Mesendoderm (in vitro differentiated cells): ENCODE data around the gene IDE.
"Not testable (repeated sequence)": the region's sequence is repeated elsewhere in the genome, so short reads cannot be mapped to it uniquely, and the experiment has no call there.

Experiments used
- DNase-seq: peaks from one replicate; pipeline ENCODE4 v3.0.0; 2013
- H2AK5ac ChIP-seq: 2 replicates; pipeline ENCODE4 v1.6.1; 2013; ENCODE audit warnings: low read length, inconsistent platforms
- H2BK120ac ChIP-seq: 2 replicates; pipeline ENCODE4 v1.6.1; 2013; ENCODE audit warnings: low read depth, mild to moderate bottlenecking, low read length, moderate library complexity, mixed read lengths
- H2BK15ac ChIP-seq: replicated peaks from 2 replicates; pipeline ENCODE4 v1.6.1; 2013; ENCODE audit warnings: low read depth, mild to moderate bottlenecking, moderate library complexity
- H2BK5ac ChIP-seq: 2 replicates; pipeline ENCODE4 v1.6.1; 2013; ENCODE audit warnings: low read length, inconsistent platforms
- H3K18ac ChIP-seq: 2 replicates; pipeline ENCODE4 v1.6.1; 2013; ENCODE audit warnings: mild to moderate bottlenecking, low read length, mixed read lengths
- H3K23ac ChIP-seq: one replicate; pipeline ENCODE4 v1.6.1; 2013; ENCODE audit warnings: low read length
- H3K27ac ChIP-seq: 2 replicates; pipeline ENCODE4 v1.5.1; 2013; ENCODE audit warnings: low read depth, mild to moderate bottlenecking, inconsistent platforms, low read length, moderate library complexity
- H3K27me3 ChIP-seq: 2 replicates; pipeline ENCODE4 v1.6.1; 2013; ENCODE audit warnings: low read length, control low read depth, mild to moderate bottlenecking, inconsistent platforms; ENCODE audit not compliant: insufficient read depth, poor library complexity
- H3K36me3 ChIP-seq: 2 replicates; pipeline ENCODE4 v1.6.1; 2013; ENCODE audit warnings: low read length, inconsistent platforms; ENCODE audit not compliant: control insufficient read depth, insufficient read depth
- H3K4ac ChIP-seq: one replicate; pipeline ENCODE4 v1.6.1; 2013; ENCODE audit warnings: low read depth, mild to moderate bottlenecking, low read length, moderate library complexity
- H3K4me1 ChIP-seq: 2 replicates; pipeline ENCODE4 v1.6.1; 2013; ENCODE audit warnings: low read depth, low read length, inconsistent platforms; ENCODE audit not compliant: control insufficient read depth
- H3K4me2 ChIP-seq: 2 replicates; pipeline ENCODE4 v1.6.1; 2013; ENCODE audit warnings: low read length
- H3K4me3 ChIP-seq: 2 replicates; pipeline ENCODE4 v1.5.1; 2013; ENCODE audit warnings: mild to moderate bottlenecking, low read length
- H3K56ac ChIP-seq: one replicate; pipeline ENCODE4 v1.6.1; 2013; ENCODE audit warnings: low read length
- H3K79me1 ChIP-seq: 2 replicates; pipeline ENCODE4 v1.6.1; 2013; ENCODE audit warnings: low read length, inconsistent platforms
- H3K79me2 ChIP-seq: 2 replicates; pipeline ENCODE4 v1.6.1; 2013; ENCODE audit warnings: mild to moderate bottlenecking, low read length; ENCODE audit not compliant: control insufficient read depth, insufficient read depth
- H3K9ac ChIP-seq: 2 replicates; pipeline ENCODE4 v1.6.1; 2013; ENCODE audit warnings: low read length, inconsistent platforms
- H4K5ac ChIP-seq: one replicate; pipeline ENCODE4 v1.6.1; 2013; ENCODE audit warnings: low read length
- H4K8ac ChIP-seq: one replicate; pipeline ENCODE4 v1.6.1; 2013; ENCODE audit warnings: low read depth, mild to moderate bottlenecking, control low read depth, low read length, moderate library complexity
- WGBS: extraction: QIAGEN DNeasy Blood & Tissue Kit; methylation state at CpG from one replicate; pipeline ENCODE4 v1.1.7; 2013; ENCODE audit warnings: low lambda C conversion rate, missing lambda C conversion rate; ENCODE audit not compliant: insufficient coverage; ENCODE audit errors: extremely low coverage; 5-methylcytosine and 5-hydroxymethylcytosine counted together

Gene IDE

GRCh38 chr10:92593619-92594588, 20.0 kb upstream of the IDE start:
- H3K4ac ChIP-seq = no peak overlapping the region
- H3K9ac ChIP-seq = peak overlapping the region; percentile 98
- DNase-seq = no peak
- no peaks in the 10 kb centered on the region for H3K36me3 ChIP-seq
- no peak overlapping the region for H3K23ac ChIP-seq
- no CpG with 5 or more reads among the region's 9 CpGs for WGBS
- H4K5ac ChIP-seq = no peak overlapping the region
- H3K79me2 ChIP-seq = peaks cover 53% of the 10 kb centered on the region
- H4K8ac ChIP-seq = no peak overlapping the region
- no peak overlapping the region for H2AK5ac ChIP-seq
- H3K56ac ChIP-seq = peak overlapping the region; percentile 94
- peak overlapping the region; percentile 99 for H3K4me3 ChIP-seq
- no peak overlapping the region for H3K27ac ChIP-seq
- no peaks in the 10 kb centered on the region for H3K27me3 ChIP-seq
- H3K4me1 ChIP-seq = no peaks in the 10 kb centered on the region
- H2BK5ac ChIP-seq = no peak overlapping the region
- peak overlapping the region; percentile 8 for H3K18ac ChIP-seq
- H3K79me1 ChIP-seq = no peaks in the 10 kb centered on the region
- no peak overlapping the region for H2BK120ac ChIP-seq
- H3K4me2 ChIP-seq = peak overlapping the region; percentile 60
- H2BK15ac ChIP-seq = no peak overlapping the region

GRCh38 chr10:92592761-92593618, 19.1 kb upstream of the IDE start, which contains the start of gene KIF11:
TSS of gene KIF11 (plus strand) at chr10:92593130. CDS start at chr10:92593376, 246 bp downstream.
- H3K27me3 ChIP-seq = no peaks in the 10 kb centered on the region
- H3K9ac ChIP-seq = peak within 1 kb of the TSS; percentile 98
- no peak within 1 kb of the TSS for H2AK5ac ChIP-seq
- no peak within 1 kb of the TSS for H2BK15ac ChIP-seq
- H3K79me1 ChIP-seq = no peaks in the 10 kb centered on the region
- peak within 1 kb of the TSS; percentile 89 for H3K27ac ChIP-seq
- H3K18ac ChIP-seq = peak within 1 kb of the TSS; percentile 8
- H2BK120ac ChIP-seq = no peak within 1 kb of the TSS
- no CpG with 5 or more reads among the region's 61 CpGs for WGBS
- peaks cover 45% of the 10 kb centered on the region for H3K79me2 ChIP-seq
- H3K4me1 ChIP-seq = no peaks in the 10 kb centered on the region
- H2BK5ac ChIP-seq = peak within 1 kb of the TSS; percentile 83
- H4K8ac ChIP-seq = peak within 1 kb of the TSS; percentile 67
- H4K5ac ChIP-seq = peak within 1 kb of the TSS; percentile 71
- peak within 1 kb of the TSS; percentile 94 for H3K56ac ChIP-seq
- DNase-seq = peak; percentile 98
- H3K36me3 ChIP-seq = no peaks in the 10 kb centered on the region
- peak within 1 kb of the TSS; percentile 60 for H3K4me2 ChIP-seq
- peak within 1 kb of the TSS; percentile 99 for H3K4me3 ChIP-seq
- peak within 1 kb of the TSS; percentile 80 for H3K23ac ChIP-seq
- H3K4ac ChIP-seq = no peak within 1 kb of the TSS

DNA sequence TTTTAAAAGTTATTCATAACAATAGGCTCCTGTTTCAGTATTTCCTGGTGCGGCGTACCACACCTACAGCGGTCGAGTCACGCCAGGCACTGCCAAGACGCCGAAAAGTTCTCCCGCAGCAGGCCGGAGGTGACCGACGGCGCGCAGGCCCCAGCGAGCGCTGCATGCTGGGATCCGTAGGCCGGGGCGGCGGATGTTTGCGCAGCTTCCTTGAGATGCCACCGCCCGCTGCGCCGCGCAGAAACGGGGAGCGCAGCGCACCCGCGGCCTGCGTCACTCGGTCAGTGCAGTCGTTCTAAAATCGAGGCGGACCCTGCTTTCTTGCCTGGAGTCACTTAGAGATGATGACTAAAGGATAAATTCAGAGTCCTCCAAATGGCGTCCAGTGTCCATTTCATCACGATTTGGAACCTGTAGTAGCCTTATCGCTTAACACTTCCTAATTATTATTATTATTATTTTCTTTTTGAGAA, 17.7 kb upstream of the IDE start:
- Histone ChIP-seq H3K27ac (peak overlapping the region; percentile 73), H3K4ac (no peak overlapping the region), H2BK5ac (no peak overlapping the region), H3K9ac (peak overlapping the region; percentile 64), H4K5ac (peak overlapping the region; percentile 71), H3K79me2 (peaks cover 31% of the 10 kb centered on the region), H3K18ac (peak overlapping the region; percentile 42), H3K23ac (no peak overlapping the region), H3K4me2 (peak overlapping the region; percentile 42), H3K79me1 (no peaks in the 10 kb centered on the region), H3K56ac (peak overlapping the region; percentile 81), H4K8ac (peak overlapping the region; percentile 97), H2BK120ac (no peak overlapping the region), H3K36me3 (no peaks in the 10 kb centered on the region), H3K4me3 (peak overlapping the region; percentile 12), H2AK5ac (no peak overlapping the region), H3K4me1 (no peaks in the 10 kb centered on the region), H3K27me3 (no peaks in the 10 kb centered on the region), H2BK15ac (no peak overlapping the region)
- WGBS = no CpG with 5 or more reads among the region's 38 CpGs
- DNase-seq = peak; percentile 94

- Histone ChIP-seq H4K5ac (no peak overlapping the region), H2AK5ac (no peak overlapping the region), H3K27ac (peak overlapping the region; percentile 73), H4K8ac (peak overlapping the region; percentile 97), H3K18ac (peak overlapping the region; percentile 42), H3K36me3 (no peaks in the 10 kb centered on the region), H3K4me2 (peak overlapping the region; percentile 22), H3K79me2 (peaks cover 24% of the 10 kb centered on the region), H3K79me1 (no peaks in the 10 kb centered on the region), H2BK120ac (no peak overlapping the region), H2BK15ac (peak overlapping the region; percentile 64), H3K27me3 (no peaks in the 10 kb centered on the region), H3K4ac (no peak overlapping the region), H3K56ac (peak overlapping the region; percentile 81), H3K9ac (peak overlapping the region; percentile 64), H2BK5ac (no peak overlapping the region), H3K23ac (no peak overlapping the region), H3K4me3 (no peak overlapping the region), H3K4me1 (no peaks in the 10 kb centered on the region)
- no CpG with 5 or more reads among the region's 19 CpGs for WGBS
- peak; percentile 91 for DNase-seq
Observed at GRCh38 chr10:92590623-92591549, 17.0 kb upstream of the IDE start.

DNA sequence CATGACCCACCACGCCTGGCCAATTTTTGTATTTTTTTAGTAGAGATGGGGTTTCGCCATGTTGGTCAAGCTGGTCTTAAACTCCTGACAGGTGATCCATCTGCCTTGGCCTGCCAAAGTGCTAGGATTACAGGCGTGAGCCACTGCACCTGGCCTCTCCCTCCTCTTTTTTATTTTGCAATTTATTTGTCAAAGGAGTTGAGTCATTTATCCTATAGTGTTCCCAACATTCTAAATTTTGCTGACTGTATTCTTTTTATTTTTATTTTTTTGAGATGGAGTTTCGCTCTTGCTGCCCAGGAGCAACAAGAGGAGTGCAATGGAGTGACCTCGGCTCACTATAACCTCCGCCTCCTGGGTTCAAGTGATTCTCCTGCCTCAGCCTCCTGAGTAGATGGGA, 8.5 kb upstream of the IDE start:
- H3K27ac ChIP-seq, H3K56ac ChIP-seq, H3K27me3 ChIP-seq, H4K8ac ChIP-seq, H2BK5ac ChIP-seq, H3K9ac ChIP-seq, H2AK5ac ChIP-seq, H3K23ac ChIP-seq, H3K18ac ChIP-seq, H4K5ac ChIP-seq, DNase-seq, H3K79me2 ChIP-seq, H3K4ac ChIP-seq, H3K79me1 ChIP-seq, H3K4me1 ChIP-seq, H2BK120ac ChIP-seq, H3K4me2 ChIP-seq, H2BK15ac ChIP-seq, H3K4me3 ChIP-seq, H3K36me3 ChIP-seq: not testable (repeated sequence)
- WGBS = no CpG with 5 or more reads among the region's 6 CpGs
